Bronchial epithelial cell (primary cell): Measurements from ENCODE around the gene ADD1. TPM values are rescaled to one million over a fixed set of nuclear protein-coding genes. Genes with fewer than 3 reads are reported as not detected.

Experiments used
- DNase-seq: peaks from one replicate; pipeline ENCODE4 v3.0.0-alpha.2; 2010; ENCODE audit warnings: low read depth
- FAIRE-seq: peaks from 2 replicates; lab custom pipeline; 2011; peaks lifted over from hg19 to GRCh38; lab: Jason Lieb, UNC
- H3K27me3 ChIP-seq: 2 replicates; pipeline ENCODE4 v1.5.1; 2011; ENCODE audit warnings: low read length; ENCODE audit not compliant: control insufficient read depth, insufficient read depth
- H3K36me3 ChIP-seq: 2 replicates; pipeline ENCODE4 v1.5.1; 2011; ENCODE audit warnings: low read length; ENCODE audit not compliant: control insufficient read depth, insufficient read depth
- H3K4me3 ChIP-seq: 2 replicates; pipeline ENCODE4 v1.5.1; 2011; ENCODE audit warnings: mild to moderate bottlenecking, low read depth, low read length, control low read depth
- total RNA-seq: library from RNA; depleted of rRNA; stranded (reverse); fragments of >200 nt; gene quantifications from 2 replicates; pipeline ENCODE4 v1.2.1, GENCODE V29; 2014
- TF ChIP-seq, protein P1 (sequence below): IDR thresholded peaks from 2 replicates; pipeline ENCODE4 v1.5.1; 2011; ENCODE audit warnings: mild to moderate bottlenecking, moderate library complexity, low read length, control low read depth, inconsistent platforms; ENCODE audit not compliant: insufficient read depth, severe bottlenecking

The ADD1 gene
- total RNA-seq, 1 donor from 2014 or later = 71.9 TPM

- Histone ChIP-seq H3K27me3 (peaks cover 2% of the 10 kb centered on the region), H3K36me3 (no peaks in the 10 kb centered on the region), H3K4me3 (no peak overlapping the region)
- DNase-seq (peak; percentile 60), FAIRE-seq (no peak)
- TF ChIP-seq, protein P1, sequence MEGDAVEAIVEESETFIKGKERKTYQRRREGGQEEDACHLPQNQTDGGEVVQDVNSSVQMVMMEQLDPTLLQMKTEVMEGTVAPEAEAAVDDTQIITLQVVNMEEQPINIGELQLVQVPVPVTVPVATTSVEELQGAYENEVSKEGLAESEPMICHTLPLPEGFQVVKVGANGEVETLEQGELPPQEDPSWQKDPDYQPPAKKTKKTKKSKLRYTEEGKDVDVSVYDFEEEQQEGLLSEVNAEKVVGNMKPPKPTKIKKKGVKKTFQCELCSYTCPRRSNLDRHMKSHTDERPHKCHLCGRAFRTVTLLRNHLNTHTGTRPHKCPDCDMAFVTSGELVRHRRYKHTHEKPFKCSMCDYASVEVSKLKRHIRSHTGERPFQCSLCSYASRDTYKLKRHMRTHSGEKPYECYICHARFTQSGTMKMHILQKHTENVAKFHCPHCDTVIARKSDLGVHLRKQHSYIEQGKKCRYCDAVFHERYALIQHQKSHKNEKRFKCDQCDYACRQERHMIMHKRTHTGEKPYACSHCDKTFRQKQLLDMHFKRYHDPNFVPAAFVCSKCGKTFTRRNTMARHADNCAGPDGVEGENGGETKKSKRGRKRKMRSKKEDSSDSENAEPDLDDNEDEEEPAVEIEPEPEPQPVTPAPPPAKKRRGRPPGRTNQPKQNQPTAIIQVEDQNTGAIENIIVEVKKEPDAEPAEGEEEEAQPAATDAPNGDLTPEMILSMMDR = no peak
Observed at GRCh38 chr4:2977211-2978088, 133.8 kb downstream of the ADD1 start.

Other genes starting within 250 kb of the ADD1 start
- gene TNIP2, start 87.5 kb upstream of the ADD1 start, total RNA-seq = 43.4 and 64.5 TPM in 2 replicates
- gene SH3BP2, start 50.8 kb upstream of the ADD1 start, total RNA-seq = 31.1 and 86.3 TPM in 2 replicates
- 20.9 and 31.1 TPM in 2 replicates for gene NOP14, start 119.6 kb downstream of the ADD1 start, total RNA-seq
- gene GRK4, start 119.7 kb downstream of the ADD1 start, total RNA-seq = 1.4 and 3.7 TPM in 2 replicates
- not detected in 2 replicates for gene HTT-AS, start 230.7 kb downstream of the ADD1 start, total RNA-seq
- 24.0 and 28.4 TPM in 2 replicates for gene HTT, start 230.8 kb downstream of the ADD1 start, total RNA-seq